GM12878 (cell line): ENCODE measurements around the gene SCUBE3. TPM values are rescaled to one million over a fixed set of nuclear protein-coding genes. Genes with fewer than 3 reads are reported as not detected.

Experiments used
- ATAC-seq: fragments of 200-7000 bp; cut with Tn5 transposase; 3 replicates; pipeline ENCODE4 v1.9.1; 2020; ENCODE audit warnings: mild to moderate bottlenecking, moderate library complexity
- BruUV-seq: library from RNA; stranded (reverse); fragments of 400-500 nt; replicated peaks from 2 replicates; lab custom pipeline; 2021; lab: Mats Ljungman, UMichigan
- CTCF ChIA-PET: fragments of 300-600 bp; sonication (Branson Sonifier 250); formaldehyde crosslinking; extraction: SDS; loops from one replicate; lab custom pipeline; 2021; ENCODE audit warnings: inconsistent platforms; lab: Yijun Ruan, JAX
- POLR2A ChIA-PET: fragments of 350-600 bp; formaldehyde crosslinking; extraction: SDS; loops from one replicate; lab custom pipeline; 2021; ENCODE audit warnings: inconsistent platforms; lab: Charles Lee
- RAD21 ChIA-PET: fragments of 300-600 bp; sonication (Branson Sonifier 250); formaldehyde crosslinking; loops from one replicate; lab custom pipeline; 2023; ENCODE audit warnings: antibody characterized with exemption; ENCODE audit not compliant: unreplicated experiment; lab: Charles Lee
- SMC1A ChIA-PET: fragments of 300-600 bp; sonication (Branson Sonifier 250); formaldehyde crosslinking; loops from one replicate; lab custom pipeline; 2023; ENCODE audit not compliant: unreplicated experiment, uncharacterized antibody; lab: Charles Lee
- DNase-seq: peaks from one replicate; pipeline ENCODE4 v3.0.0-alpha.2; 2011; ENCODE audit warnings: low read depth, low spot score
- FAIRE-seq: peaks from 3 replicates; lab custom pipeline; 2011; peaks lifted over from hg19 to GRCh38; lab: Jason Lieb, UNC
- H2AFZ ChIP-seq: 2 replicates; pipeline ENCODE4 v1.6.0; 2011; ENCODE audit warnings: low read depth, low read length, control low read depth; ENCODE audit not compliant: control insufficient read depth
- H3K27ac ChIP-seq: 2 replicates; pipeline ENCODE4 v1.5.1; 2011; ENCODE audit warnings: control low read depth; ENCODE audit not compliant: control insufficient read depth, insufficient read depth
- H3K27me3 ChIP-seq, 2 experiments: replicated peaks in 1 of 2; 2 replicates each; pipeline versions ENCODE4 v1.6.0 to v1.6.1; 2011; ENCODE audit warnings: low read length in 1 of 2; ENCODE audit not compliant: control insufficient read depth in 2 of 2, insufficient read depth in 2 of 2
- H3K36me3 ChIP-seq, 2 experiments: 2 replicates each; pipeline ENCODE4 v1.5.1; 2011; ENCODE audit warnings: low read length in 1 of 2; ENCODE audit not compliant: control insufficient read depth in 2 of 2, insufficient read depth in 2 of 2
- H3K4me1 ChIP-seq: 2 replicates; pipeline ENCODE4 v1.6.1; 2011; ENCODE audit warnings: mild to moderate bottlenecking, low read length, moderate library complexity, mixed read lengths; ENCODE audit not compliant: control insufficient read depth, insufficient read depth
- H3K4me2 ChIP-seq: 2 replicates; pipeline ENCODE4 v1.6.0; 2011; ENCODE audit warnings: control low read depth; ENCODE audit not compliant: control insufficient read depth, insufficient read depth
- H3K4me3 ChIP-seq: fragments of 200-600 bp; sonication (generic); 2 replicates; pipeline ENCODE4 v1.5.1; 2016
- H3K79me2 ChIP-seq: 2 replicates; pipeline ENCODE4 v1.6.0; 2011; ENCODE audit warnings: low read length; ENCODE audit not compliant: control insufficient read depth, insufficient read depth
- H3K9ac ChIP-seq: 2 replicates; pipeline ENCODE4 v1.8.0; 2011; ENCODE audit warnings: low read length, control low read depth, mixed read lengths; ENCODE audit not compliant: control insufficient read depth, insufficient read depth
- H3K9me3 ChIP-seq: replicated peaks from 3 replicates; pipeline ENCODE4 v1.5.1; 2011; ENCODE audit warnings: mild to moderate bottlenecking, low read length; ENCODE audit not compliant: control insufficient read depth, insufficient read depth
- H4K20me1 ChIP-seq: 2 replicates; pipeline ENCODE4 v1.6.0; 2011; ENCODE audit not compliant: control insufficient read depth, insufficient read depth
- BHLHE40 ChIP-seq, 2 experiments: fragments of 450-650 bp in 1 of 2; IDR thresholded peaks; 2 replicates each; pipeline ENCODE4 v1.6.1; 2011 to 2017; ENCODE audit warnings: low read depth in 2 of 2, borderline replicate concordance in 1 of 2, improper control_type of control experiment in 1 of 2, low read length in 1 of 2, mild to moderate bottlenecking in 1 of 2
- BRCA1 ChIP-seq: IDR thresholded peaks from 2 replicates; pipeline ENCODE4 v1.6.1; 2011; ENCODE audit warnings: low read depth, low read length, improper control_type of control experiment
- CHD4 ChIP-seq: fragments of 200-600 bp; sonication (generic); IDR thresholded peaks from 2 replicates; pipeline ENCODE4 v1.6.1; 2016; ENCODE audit warnings: mild to moderate bottlenecking
- CREM ChIP-seq: IDR thresholded peaks from 2 replicates; pipeline ENCODE4 v1.6.1; 2014; ENCODE audit warnings: antibody characterized with exemption, low read depth
- EP300 ChIP-seq, 2 experiments: fragments of 150-350 bp in 1 of 2; IDR thresholded peaks; 2 replicates each; pipeline ENCODE4 v1.6.1; 2011 to 2012; ENCODE audit warnings: low read depth in 2 of 2, low read length in 2 of 2, borderline replicate concordance in 1 of 2, improper control_type of control experiment in 1 of 2, inconsistent platforms in 1 of 2; ENCODE audit not compliant: control insufficient read depth in 1 of 2
- HDAC2 ChIP-seq: fragments of 200-600 bp; sonication (generic); IDR thresholded peaks from 2 replicates; pipeline ENCODE4 v1.6.1; 2017
- HDGF ChIP-seq: fragments of 450-650 bp; IDR thresholded peaks from 2 replicates; pipeline ENCODE4 v1.6.1; 2016; ENCODE audit warnings: antibody characterized with exemption
- IKZF2 ChIP-seq, 2 experiments: fragments of 450-650 bp; IDR thresholded peaks; 2 replicates each; pipeline ENCODE4 v1.6.1; 2017; ENCODE audit warnings: mild to moderate bottlenecking in 2 of 2, moderate library complexity in 2 of 2
- MXI1 ChIP-seq: fragments of 150-350 bp; IDR thresholded peaks from 2 replicates; pipeline ENCODE4 v1.6.1; 2011; ENCODE audit warnings: low read depth, mild to moderate bottlenecking, inconsistent platforms, low read length, improper control_type of control experiment
- PAX5 ChIP-seq: IDR thresholded peaks from 2 replicates; pipeline ENCODE4 v1.6.1; 2011; ENCODE audit warnings: low read depth, low read length, borderline replicate concordance
- POLR2AphosphoS5 ChIP-seq: IDR thresholded peaks from 2 replicates; pipeline ENCODE4 v1.6.1; 2011; ENCODE audit warnings: mild to moderate bottlenecking, low read length, inconsistent platforms
- SREBF1 ChIP-seq: IDR thresholded peaks from 2 replicates; pipeline ENCODE4 v1.6.1; 2012; ENCODE audit warnings: mild to moderate bottlenecking, low read length
- ZNF24 ChIP-seq: fragments of 450-650 bp; IDR thresholded peaks from 2 replicates; pipeline ENCODE4 v1.6.1; 2017; ENCODE audit warnings: antibody characterized with exemption, mild to moderate bottlenecking
- in situ Hi-C: fragments of 300-500 bp; cut with MboI; formaldehyde crosslinking; loops from 9 replicates; pipeline ENCODE4 v1.14.3; 2018; ENCODE audit warnings: mixed read lengths
- intact Hi-C: fragments of 100-400 bp; cut with micrococcal nuclease; formaldehyde crosslinking; loops from one replicate; pipeline ENCODE4 v1.14.2; 2022; ENCODE audit not compliant: unreplicated experiment
- polyA plus RNA-seq, 11 experiments: library from polyadenylated mRNA; depleted of rRNA in 4 of 11; unstranded in 6 of 11; stranded (reverse) in 5 of 11; fragments of >200 nt; fragmentation: Nextera tagmentation in 4 of 11; fragmentation: Illumina TruSeq in 1 of 11; extraction: Ambion mirVana in 4 of 11; extraction: Trizol in 1 of 11; gene quantifications; 1 replicate in 1 of 11; 2 replicates in 10 of 11; pipeline versions ENCODE4 v1.2.1 to v1.2.3, GENCODE V29; 2011 to 2016; ENCODE audit warnings: inconsistent platforms in 2 of 11, missing spikeins in 2 of 11, low read depth in 1 of 11
- total RNA-seq, 4 experiments: library from RNA; depleted of rRNA in 3 of 4; stranded (reverse); fragments of >200 nt in 3 of 4; fragmentation: Illumina TruSeq in 1 of 4; extraction: Trizol in 1 of 4; gene quantifications; 2 replicates each; pipeline versions ENCODE4 v1.2.1 to v1.2.3, GENCODE V29; 2013 to 2021
- TF ChIP-seq, protein P1 (sequence below): fragments of 450-650 bp; IDR thresholded peaks from 2 replicates; pipeline ENCODE4 v1.6.1; 2016; ENCODE audit warnings: mild to moderate bottlenecking
- TF ChIP-seq, protein P2 (sequence below): fragments of 450-650 bp; IDR thresholded peaks from 2 replicates; pipeline ENCODE4 v1.6.1; 2016; ENCODE audit warnings: mild to moderate bottlenecking
- TF ChIP-seq, protein P3 (sequence below): IDR thresholded peaks from 2 replicates; pipeline ENCODE4 v1.6.1; 2011; ENCODE audit warnings: borderline replicate concordance, low read depth, mild to moderate bottlenecking, moderate library complexity, mixed read lengths, low read length; ENCODE audit not compliant: insufficient read depth; ENCODE audit errors: extremely low read length
- TF ChIP-seq, protein P4 (sequence below): IDR thresholded peaks from 2 replicates; pipeline ENCODE4 v1.6.1; 2011; ENCODE audit warnings: low read depth, mild to moderate bottlenecking, low read length, moderate library complexity, borderline replicate concordance; ENCODE audit errors: extremely low read depth

SCUBE3 gene
- total and polyA plus RNA-seq, 10 of the 15 experiments (the other 5 are each of a cell fraction or from before 2014, with no cell fraction given) = under 0.01 to 0.20 (median 0.07) TPM; not detected in 4

DNA sequence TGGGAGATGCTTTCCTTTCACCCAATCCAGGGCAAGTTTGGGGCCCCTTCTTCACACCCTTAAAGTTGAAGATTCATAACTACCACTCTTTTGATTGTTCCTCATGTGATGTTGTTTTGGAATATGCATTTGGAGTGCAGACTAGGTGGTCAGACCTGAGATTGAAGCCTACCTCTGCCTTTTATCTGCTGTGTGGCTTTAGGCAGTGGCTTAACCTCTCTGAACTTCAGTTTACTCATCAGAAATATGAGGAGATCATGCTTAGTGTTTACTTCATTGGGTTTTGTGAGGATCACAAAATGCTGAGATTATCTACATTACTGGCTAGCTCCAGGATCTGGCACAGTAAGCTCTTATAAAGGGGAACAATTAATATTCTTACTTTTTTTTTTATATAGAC lies 46.3 kb upstream of the SCUBE3 start:
- no peaks in the 10 kb centered on the region; the same call in 2 of the 3 replicates for H3K9me3 ChIP-seq
- H3K27me3 ChIP-seq = no peaks in the 10 kb centered on the region; a peak in 1 of 4 replicates
- H2AFZ ChIP-seq = no peak overlapping the region
- no peaks in the 10 kb centered on the region for H4K20me1 ChIP-seq
- CTCF ChIA-PET = no interaction called here
- H3K79me2 ChIP-seq = no peaks in the 10 kb centered on the region
- no peak overlapping the region for H3K27ac ChIP-seq
- TF ChIP-seq MXI1 = no peak
- TF ChIP-seq, protein P1, sequence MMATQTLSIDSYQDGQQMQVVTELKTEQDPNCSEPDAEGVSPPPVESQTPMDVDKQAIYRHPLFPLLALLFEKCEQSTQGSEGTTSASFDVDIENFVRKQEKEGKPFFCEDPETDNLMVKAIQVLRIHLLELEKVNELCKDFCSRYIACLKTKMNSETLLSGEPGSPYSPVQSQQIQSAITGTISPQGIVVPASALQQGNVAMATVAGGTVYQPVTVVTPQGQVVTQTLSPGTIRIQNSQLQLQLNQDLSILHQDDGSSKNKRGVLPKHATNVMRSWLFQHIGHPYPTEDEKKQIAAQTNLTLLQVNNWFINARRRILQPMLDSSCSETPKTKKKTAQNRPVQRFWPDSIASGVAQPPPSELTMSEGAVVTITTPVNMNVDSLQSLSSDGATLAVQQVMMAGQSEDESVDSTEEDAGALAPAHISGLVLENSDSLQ = no peak
- TF ChIP-seq, protein P2, sequence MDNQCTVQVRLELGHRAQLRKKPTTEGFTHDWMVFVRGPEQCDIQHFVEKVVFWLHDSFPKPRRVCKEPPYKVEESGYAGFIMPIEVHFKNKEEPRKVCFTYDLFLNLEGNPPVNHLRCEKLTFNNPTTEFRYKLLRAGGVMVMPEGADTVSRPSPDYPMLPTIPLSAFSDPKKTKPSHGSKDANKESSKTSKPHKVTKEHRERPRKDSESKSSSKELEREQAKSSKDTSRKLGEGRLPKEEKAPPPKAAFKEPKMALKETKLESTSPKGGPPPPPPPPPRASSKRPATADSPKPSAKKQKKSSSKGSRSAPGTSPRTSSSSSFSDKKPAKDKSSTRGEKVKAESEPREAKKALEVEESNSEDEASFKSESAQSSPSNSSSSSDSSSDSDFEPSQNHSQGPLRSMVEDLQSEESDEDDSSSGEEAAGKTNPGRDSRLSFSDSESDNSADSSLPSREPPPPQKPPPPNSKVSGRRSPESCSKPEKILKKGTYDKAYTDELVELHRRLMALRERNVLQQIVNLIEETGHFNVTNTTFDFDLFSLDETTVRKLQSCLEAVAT = no peak
- no peak for TF ChIP-seq CREM
- no peak for TF ChIP-seq BRCA1
- no peak for TF ChIP-seq EP300 (IDR thresholded peaks at IDR 0.05; ENCODE audit: borderline replicate concordance in 1 of 2, control insufficient read depth in 1 of 2, low read depth in 2 of 2, low read length in 2 of 2)
- no peak for TF ChIP-seq POLR2AphosphoS5
- TF ChIP-seq, protein P3, sequence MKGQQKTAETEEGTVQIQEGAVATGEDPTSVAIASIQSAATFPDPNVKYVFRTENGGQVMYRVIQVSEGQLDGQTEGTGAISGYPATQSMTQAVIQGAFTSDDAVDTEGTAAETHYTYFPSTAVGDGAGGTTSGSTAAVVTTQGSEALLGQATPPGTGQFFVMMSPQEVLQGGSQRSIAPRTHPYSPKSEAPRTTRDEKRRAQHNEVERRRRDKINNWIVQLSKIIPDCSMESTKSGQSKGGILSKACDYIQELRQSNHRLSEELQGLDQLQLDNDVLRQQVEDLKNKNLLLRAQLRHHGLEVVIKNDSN = no peak
- TF ChIP-seq HDAC2 = no peak
- no peak for TF ChIP-seq CHD4
- TF ChIP-seq PAX5 = no peak
- TF ChIP-seq, protein P4, sequence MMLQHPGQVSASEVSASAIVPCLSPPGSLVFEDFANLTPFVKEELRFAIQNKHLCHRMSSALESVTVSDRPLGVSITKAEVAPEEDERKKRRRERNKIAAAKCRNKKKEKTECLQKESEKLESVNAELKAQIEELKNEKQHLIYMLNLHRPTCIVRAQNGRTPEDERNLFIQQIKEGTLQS = no peak
- TF ChIP-seq HDGF = no peak
- TF ChIP-seq BHLHE40 (IDR thresholded peaks at IDR 0.05; ENCODE audit: borderline replicate concordance in 1 of 2, low read depth in 2 of 2, low read length in 1 of 2) = no peak
- no peak for TF ChIP-seq IKZF2 (IDR thresholded peaks at IDR 0.05)
- no peak for TF ChIP-seq SREBF1
- no peak for TF ChIP-seq ZNF24
- TF ChIP-seq, all 136 proteins: peak for 0
- Histone ChIP-seq H3K4me3 (no peak overlapping the region), H3K36me3 (no peaks in the 10 kb centered on the region), H3K4me1 (peaks cover 11% of the 10 kb centered on the region; the same call in 1 of the 2 replicates), H3K9ac (no peak overlapping the region), H3K4me2 (no peak overlapping the region)
- ChIA-PET RAD21 (no interaction called here), SMC1A (interaction anchor here (0.9 kb wide), 1 partner anchor 695 kb away, joined by 3 read pairs; no protein-coding TSS in a partner anchor), POLR2A (interaction anchor here (0.6 kb wide), 1 partner anchor 1298 kb away, joined by 3 read pairs; no protein-coding TSS in a partner anchor)
- BruUV-seq = no TSS peak
- no peak for FAIRE-seq
- no peak for ATAC-seq
- in situ Hi-C loops (no loop called here), intact Hi-C loops (no loop called here)
- DNase-seq = no peak
